Measurements from ENCODE around the gene RNF215.

DNA sequence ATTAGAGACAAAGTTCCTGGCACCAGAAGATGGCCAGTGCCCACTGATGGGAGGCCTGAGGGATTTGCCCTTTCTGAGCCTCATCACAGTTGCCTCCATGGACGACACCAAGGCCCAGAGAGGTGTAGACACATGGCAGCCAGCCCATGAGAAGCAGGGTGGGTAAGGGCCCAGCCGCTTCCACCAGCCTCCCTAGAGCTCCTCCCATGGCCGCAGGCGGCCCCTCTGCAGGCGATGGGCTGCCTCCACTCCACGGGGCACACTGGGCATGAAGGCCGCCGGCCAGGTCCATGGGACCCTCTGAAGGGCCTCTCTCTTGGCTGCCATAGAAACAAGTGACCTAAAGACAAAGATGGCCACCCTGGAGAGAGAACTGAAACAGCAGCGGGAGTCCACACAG lies 15.9 kb downstream of the RNF215 start:
- TF ChIP-seq, protein P1, sequence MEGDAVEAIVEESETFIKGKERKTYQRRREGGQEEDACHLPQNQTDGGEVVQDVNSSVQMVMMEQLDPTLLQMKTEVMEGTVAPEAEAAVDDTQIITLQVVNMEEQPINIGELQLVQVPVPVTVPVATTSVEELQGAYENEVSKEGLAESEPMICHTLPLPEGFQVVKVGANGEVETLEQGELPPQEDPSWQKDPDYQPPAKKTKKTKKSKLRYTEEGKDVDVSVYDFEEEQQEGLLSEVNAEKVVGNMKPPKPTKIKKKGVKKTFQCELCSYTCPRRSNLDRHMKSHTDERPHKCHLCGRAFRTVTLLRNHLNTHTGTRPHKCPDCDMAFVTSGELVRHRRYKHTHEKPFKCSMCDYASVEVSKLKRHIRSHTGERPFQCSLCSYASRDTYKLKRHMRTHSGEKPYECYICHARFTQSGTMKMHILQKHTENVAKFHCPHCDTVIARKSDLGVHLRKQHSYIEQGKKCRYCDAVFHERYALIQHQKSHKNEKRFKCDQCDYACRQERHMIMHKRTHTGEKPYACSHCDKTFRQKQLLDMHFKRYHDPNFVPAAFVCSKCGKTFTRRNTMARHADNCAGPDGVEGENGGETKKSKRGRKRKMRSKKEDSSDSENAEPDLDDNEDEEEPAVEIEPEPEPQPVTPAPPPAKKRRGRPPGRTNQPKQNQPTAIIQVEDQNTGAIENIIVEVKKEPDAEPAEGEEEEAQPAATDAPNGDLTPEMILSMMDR (IDR thresholded peaks at IDR 0.05) = no peak
- no peak for TF ChIP-seq POLR2AphosphoS5 (IDR thresholded peaks at IDR 0.05)
- no peak for TF ChIP-seq EP300 (IDR thresholded peaks at IDR 0.05)
- TF ChIP-seq POLR2A (IDR thresholded peaks at IDR 0.05; ENCODE audit: low read depth) = no peak

Data from esophagus muscularis mucosa (tissue), 4 donors.